Measurements from ENCODE around the gene TBCD. TPM values are rescaled to one million over a fixed set of nuclear protein-coding genes. Genes with fewer than 3 reads are reported as not detected.

TBCD gene
- total RNA-seq, 1 experiment from 2014 or later: 29.6 TPM

DNA sequence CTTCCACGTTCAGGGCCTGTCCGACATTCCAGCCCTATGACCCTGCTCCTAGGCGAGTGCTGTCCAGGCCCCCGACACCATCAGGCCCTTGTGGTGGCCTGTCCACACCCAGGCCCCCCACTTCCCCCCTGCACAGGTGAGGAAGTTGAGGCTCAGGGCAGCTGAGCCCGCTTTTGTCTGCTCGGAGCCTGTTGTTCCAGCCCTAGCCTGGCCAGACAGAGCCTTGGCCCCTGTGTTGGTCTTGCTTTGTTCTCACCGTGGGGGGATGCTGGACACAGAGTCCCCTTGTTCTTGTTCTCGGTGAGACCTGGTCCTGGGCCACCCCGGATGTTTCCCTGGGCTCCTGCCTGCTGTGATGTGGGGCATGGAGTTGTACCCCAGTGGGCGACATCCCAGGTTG lies 140.0 kb downstream of the TBCD start:
- Histone ChIP-seq H3K27ac (ENCODE audit: low read length) (no peak overlapping the region), H3K27me3 (ENCODE audit: low read length) (no peaks in the 10 kb centered on the region), H3K4me3 (ENCODE audit: low read length) (no peak overlapping the region), H3K36me3 (ENCODE audit: low read depth, low read length) (no peaks in the 10 kb centered on the region), H3K4me1 (ENCODE audit: insufficient read depth, low read length) (peaks cover 37% of the 10 kb centered on the region), H3K9me3 (ENCODE audit: low read length) (no peaks in the 10 kb centered on the region), H3K79me2 (ENCODE audit: low read length) (peaks cover 12% of the 10 kb centered on the region), H3K9me2 (replicated peaks; ENCODE audit: low read length) (no peaks in the 10 kb centered on the region), H4K20me1 (ENCODE audit: low read length) (no peaks in the 10 kb centered on the region), H3K9ac (ENCODE audit: low read length) (no peak overlapping the region), H3F3A (ENCODE audit: low read length, unreplicated experiment) (no peaks in the 10 kb centered on the region), H2AFZ (ENCODE audit: low read length) (no peak overlapping the region), H3K4me2 (ENCODE audit: low read length) (no peak overlapping the region)
- ATAC-seq (no peak), DNase-seq (no peak)
- CTCF ChIA-PET: no interaction called here
- no TSS peak for BruUV-seq (replicated peaks)
- POLR2A ChIA-PET (ENCODE audit: unreplicated experiment): no interaction called here
- TF ChIP-seq EZH2 (IDR thresholded peaks at IDR 0.05; ENCODE audit: low read length, unreplicated experiment) (no peak), EZH2phosphoT487 (IDR thresholded peaks at IDR 0.05; ENCODE audit: borderline replicate concordance, low read length) (no peak)
- TF ChIP-seq, protein P1, sequence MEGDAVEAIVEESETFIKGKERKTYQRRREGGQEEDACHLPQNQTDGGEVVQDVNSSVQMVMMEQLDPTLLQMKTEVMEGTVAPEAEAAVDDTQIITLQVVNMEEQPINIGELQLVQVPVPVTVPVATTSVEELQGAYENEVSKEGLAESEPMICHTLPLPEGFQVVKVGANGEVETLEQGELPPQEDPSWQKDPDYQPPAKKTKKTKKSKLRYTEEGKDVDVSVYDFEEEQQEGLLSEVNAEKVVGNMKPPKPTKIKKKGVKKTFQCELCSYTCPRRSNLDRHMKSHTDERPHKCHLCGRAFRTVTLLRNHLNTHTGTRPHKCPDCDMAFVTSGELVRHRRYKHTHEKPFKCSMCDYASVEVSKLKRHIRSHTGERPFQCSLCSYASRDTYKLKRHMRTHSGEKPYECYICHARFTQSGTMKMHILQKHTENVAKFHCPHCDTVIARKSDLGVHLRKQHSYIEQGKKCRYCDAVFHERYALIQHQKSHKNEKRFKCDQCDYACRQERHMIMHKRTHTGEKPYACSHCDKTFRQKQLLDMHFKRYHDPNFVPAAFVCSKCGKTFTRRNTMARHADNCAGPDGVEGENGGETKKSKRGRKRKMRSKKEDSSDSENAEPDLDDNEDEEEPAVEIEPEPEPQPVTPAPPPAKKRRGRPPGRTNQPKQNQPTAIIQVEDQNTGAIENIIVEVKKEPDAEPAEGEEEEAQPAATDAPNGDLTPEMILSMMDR (conservative IDR thresholded peaks at IDR 0.05; ENCODE audit: low read depth, low read length): no peak
- intact Hi-C loops (cut with micrococcal nuclease): no loop called here

DNA sequence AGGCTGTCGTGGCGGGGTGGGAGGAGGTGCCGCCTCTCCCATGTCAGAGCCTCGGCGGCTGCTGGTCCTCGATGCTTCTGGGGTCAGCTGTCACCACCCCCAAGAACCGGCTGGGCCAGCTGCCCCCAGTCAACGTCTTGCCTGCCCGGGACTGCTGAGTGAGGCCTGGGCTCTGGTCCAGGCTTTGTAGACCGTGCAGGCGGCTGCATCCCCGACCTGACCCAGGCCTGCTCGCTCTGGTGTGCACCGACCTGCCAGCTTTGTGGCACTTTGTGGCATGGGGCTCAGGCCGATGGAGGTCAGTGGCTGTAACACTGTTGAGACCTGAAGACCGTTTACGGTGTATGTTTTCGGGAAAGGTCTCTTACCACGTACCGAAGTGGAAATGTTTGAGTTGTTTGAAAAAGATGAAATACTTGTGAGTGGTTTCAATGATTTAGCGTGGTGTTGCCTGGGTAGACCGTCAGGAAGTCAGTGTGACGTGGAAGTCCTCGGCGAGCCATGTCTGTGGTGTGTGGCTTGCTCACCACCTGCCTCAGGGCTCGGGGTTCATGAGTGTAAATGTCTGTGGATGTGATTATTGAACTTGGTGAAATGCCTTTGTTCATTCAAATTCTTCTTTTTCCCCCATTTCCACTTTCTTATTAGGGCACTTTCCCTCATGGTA lies 141.2 kb downstream of the TBCD start:
- no TSS peak for BruUV-seq (replicated peaks)
- ChIA-PET CTCF (no interaction called here), POLR2A (ENCODE audit: unreplicated experiment) (no interaction called here)
- Histone ChIP-seq H3K9ac (ENCODE audit: low read length) (no peak overlapping the region), H3F3A (ENCODE audit: low read length, unreplicated experiment) (no peaks in the 10 kb centered on the region), H4K20me1 (ENCODE audit: low read length) (no peaks in the 10 kb centered on the region), H3K27ac (ENCODE audit: low read length) (no peak overlapping the region), H3K27me3 (ENCODE audit: low read length) (no peaks in the 10 kb centered on the region), H2AFZ (ENCODE audit: low read length) (no peak overlapping the region), H3K79me2 (ENCODE audit: low read length) (peaks cover 3% of the 10 kb centered on the region; the same call in 1 of the 2 replicates), H3K9me2 (replicated peaks; ENCODE audit: low read length) (no peaks in the 10 kb centered on the region), H3K36me3 (ENCODE audit: low read depth, low read length) (no peaks in the 10 kb centered on the region), H3K4me3 (ENCODE audit: low read length) (no peak overlapping the region), H3K9me3 (ENCODE audit: low read length) (no peaks in the 10 kb centered on the region), H3K4me2 (ENCODE audit: low read length) (no peak overlapping the region), H3K4me1 (ENCODE audit: insufficient read depth, low read length) (peaks cover 26% of the 10 kb centered on the region)
- ATAC-seq: no peak
- intact Hi-C loops (cut with micrococcal nuclease): no loop called here
- DNase-seq: no peak
- TF ChIP-seq EZH2 (IDR thresholded peaks at IDR 0.05; ENCODE audit: low read length, unreplicated experiment) (no peak), EZH2phosphoT487 (IDR thresholded peaks at IDR 0.05; ENCODE audit: borderline replicate concordance, low read length) (no peak)
- TF ChIP-seq, protein P1 (conservative IDR thresholded peaks at IDR 0.05; ENCODE audit: low read depth, low read length): no peak

DNA sequence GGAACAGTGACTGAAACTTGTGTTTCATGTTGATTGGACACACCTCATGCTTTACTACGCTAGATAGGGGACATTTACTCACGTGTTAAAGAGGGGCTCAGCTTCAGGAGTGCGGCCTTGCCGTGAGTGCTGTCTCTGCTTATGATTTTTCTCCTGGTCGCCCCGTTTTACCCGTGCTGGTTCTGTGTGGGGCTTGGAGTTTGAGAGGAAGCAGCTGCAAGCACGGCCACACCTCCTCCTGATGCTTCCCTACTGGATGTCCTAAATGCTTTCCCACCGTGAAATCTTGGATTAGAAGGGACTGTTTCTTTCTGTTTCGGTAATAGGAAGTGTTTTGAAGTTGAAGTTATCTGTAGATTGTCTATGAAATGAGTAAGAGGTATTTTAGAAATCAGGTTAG lies 141.9 kb downstream of the TBCD start:
- TF ChIP-seq EZH2 (IDR thresholded peaks at IDR 0.05; ENCODE audit: low read length, unreplicated experiment): no peak
- TF ChIP-seq EZH2phosphoT487 (IDR thresholded peaks at IDR 0.05; ENCODE audit: borderline replicate concordance, low read length): no peak
- TF ChIP-seq, protein P1 (conservative IDR thresholded peaks at IDR 0.05; ENCODE audit: low read depth, low read length): no peak
- no TSS peak for BruUV-seq (replicated peaks)

More for the DNA sequence above, 141.9 kb downstream of the TBCD start:
- Histone ChIP-seq H3K79me2 (ENCODE audit: low read length) (no peaks in the 10 kb centered on the region), H3F3A (ENCODE audit: low read length, unreplicated experiment) (no peaks in the 10 kb centered on the region), H2AFZ (ENCODE audit: low read length) (no peak overlapping the region), H3K9ac (ENCODE audit: low read length) (no peak overlapping the region), H3K9me2 (replicated peaks; ENCODE audit: low read length) (no peaks in the 10 kb centered on the region), H3K27ac (ENCODE audit: low read length) (no peak overlapping the region), H3K36me3 (ENCODE audit: low read depth, low read length) (no peaks in the 10 kb centered on the region), H3K4me3 (ENCODE audit: low read length) (no peak overlapping the region), H3K4me1 (ENCODE audit: insufficient read depth, low read length) (peaks cover 18% of the 10 kb centered on the region), H3K27me3 (ENCODE audit: low read length) (no peaks in the 10 kb centered on the region), H3K9me3 (ENCODE audit: low read length) (no peaks in the 10 kb centered on the region), H4K20me1 (ENCODE audit: low read length) (no peaks in the 10 kb centered on the region), H3K4me2 (ENCODE audit: low read length) (no peak overlapping the region)
- POLR2A ChIA-PET (ENCODE audit: unreplicated experiment): no interaction called here
- no peak for DNase-seq
- no peak for ATAC-seq
- intact Hi-C loops (cut with micrococcal nuclease): no loop called here
- CTCF ChIA-PET: no interaction called here
